Glutamatergic neuron (in vitro differentiated cells): ENCODE measurements around the gene CLEC18C. TPM values are rescaled to one million over a fixed set of nuclear protein-coding genes. Genes with fewer than 3 reads are reported as not detected.
A peak's percentile ranks its signal among the peaks of the same experiment; 100 is the strongest.
"Not testable (repeated sequence)": the region's sequence is repeated elsewhere in the genome, so short reads cannot be mapped to it uniquely, and the experiment has no call there.

Experiments
- DNase-seq: peaks from one replicate; pipeline ENCODE4 v3.0.0; 2022
- H3K27ac Mint-ChIP-seq: one replicate; pipeline ENCODE4 v1.8.0; 2020; ENCODE audit warnings: mild to moderate bottlenecking, mixed read lengths, inconsistent platforms; ENCODE audit not compliant: unreplicated experiment
- H3K27me3 Mint-ChIP-seq: one replicate; pipeline ENCODE4 v1.8.0; 2020; ENCODE audit warnings: mild to moderate bottlenecking, moderate library complexity, mixed read lengths, inconsistent platforms; ENCODE audit not compliant: unreplicated experiment
- H3K36me3 Mint-ChIP-seq: one replicate; pipeline ENCODE4 v1.8.0; 2020; ENCODE audit warnings: mild to moderate bottlenecking, mixed read lengths, inconsistent platforms; ENCODE audit not compliant: unreplicated experiment
- H3K4me1 Mint-ChIP-seq: one replicate; pipeline ENCODE4 v1.8.0; 2020; ENCODE audit warnings: mild to moderate bottlenecking, low read depth, mixed read lengths, inconsistent platforms; ENCODE audit not compliant: unreplicated experiment
- H3K4me3 Mint-ChIP-seq: one replicate; pipeline ENCODE4 v1.8.0; 2020; ENCODE audit warnings: mild to moderate bottlenecking, mixed read lengths, inconsistent platforms; ENCODE audit not compliant: unreplicated experiment
- H3K9me3 Mint-ChIP-seq: one replicate; pipeline ENCODE4 v1.8.0; 2020; ENCODE audit warnings: mild to moderate bottlenecking, moderate library complexity, mixed read lengths, inconsistent platforms; ENCODE audit not compliant: unreplicated experiment
- total RNA-seq: library from RNA; stranded (reverse); fragmentation: NEBNext Ultra II Directional; extraction: Animal tissue kit (Norgen Biotek cat#: 25700); gene quantifications from one replicate; pipeline ENCODE4 v1.2.1, GENCODE V29; 2021; ENCODE audit not compliant: unreplicated experiment

The CLEC18C gene
- total RNA-seq, 1 donor from 2014 or later: 0.66 TPM

DNA sequence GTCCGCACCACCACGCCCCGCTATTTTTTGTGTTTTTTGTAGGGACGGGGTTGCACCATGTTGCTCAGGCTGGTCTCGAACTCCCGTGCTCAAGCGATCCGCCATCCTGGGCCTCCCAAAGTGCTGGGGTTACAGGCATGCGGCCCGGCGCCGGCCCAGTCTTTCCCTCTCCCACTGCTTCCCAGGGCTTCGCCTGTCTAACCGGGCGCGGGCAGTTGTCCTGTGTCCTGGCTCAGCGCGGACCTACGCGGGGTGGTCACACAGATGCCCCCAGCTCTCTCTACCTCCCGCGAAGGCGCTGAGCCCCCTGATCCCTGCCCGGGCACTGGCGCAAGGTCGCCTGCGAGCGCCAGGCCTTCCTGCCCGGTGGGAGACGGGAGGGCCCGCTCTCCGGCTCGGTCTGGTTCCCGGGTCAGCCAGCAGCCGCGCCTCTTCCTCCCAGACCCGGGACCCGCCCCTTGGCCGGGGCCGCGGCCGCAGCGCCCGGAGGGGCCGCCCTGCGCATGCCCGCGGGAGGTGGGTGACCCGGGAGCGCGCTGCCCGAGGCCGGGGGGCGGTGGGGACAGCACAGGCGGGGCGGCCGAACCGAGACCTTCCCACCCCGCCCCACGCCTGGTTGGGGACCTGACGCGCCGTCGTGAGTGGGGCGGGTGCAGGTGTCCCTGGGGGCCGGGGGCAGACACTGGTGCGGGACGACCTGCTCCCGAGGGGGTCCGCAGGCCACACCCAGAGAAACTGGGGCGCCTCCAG lies 14.4 kb downstream of the CLEC18C start:
- H3K4me1 Mint-ChIP-seq, H3K27me3 Mint-ChIP-seq, H3K27ac Mint-ChIP-seq, H3K36me3 Mint-ChIP-seq, H3K4me3 Mint-ChIP-seq, H3K9me3 Mint-ChIP-seq: not testable (repeated sequence)
- DNase-seq: peak; percentile 55

DNA sequence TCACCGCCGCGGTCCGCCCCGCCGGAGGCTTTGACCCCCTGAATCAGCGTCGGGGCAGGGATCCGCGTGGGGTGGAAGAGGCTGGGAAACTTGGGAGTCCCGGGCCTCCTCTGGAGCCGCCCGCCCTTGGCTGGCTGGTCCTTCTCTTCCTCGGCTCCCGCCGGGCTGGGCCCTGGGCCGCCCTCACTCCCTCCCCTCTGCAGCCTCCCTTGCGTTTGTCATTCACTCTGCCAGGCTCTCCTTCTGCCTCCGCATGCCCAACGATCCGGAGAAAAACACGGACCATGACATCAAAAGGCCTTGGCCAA lies 15.0 kb downstream of the CLEC18C start:
- H3K9me3 Mint-ChIP-seq, H3K36me3 Mint-ChIP-seq, H3K27me3 Mint-ChIP-seq, H3K4me3 Mint-ChIP-seq, DNase-seq, H3K27ac Mint-ChIP-seq, H3K4me1 Mint-ChIP-seq: not testable (repeated sequence)

DNA sequence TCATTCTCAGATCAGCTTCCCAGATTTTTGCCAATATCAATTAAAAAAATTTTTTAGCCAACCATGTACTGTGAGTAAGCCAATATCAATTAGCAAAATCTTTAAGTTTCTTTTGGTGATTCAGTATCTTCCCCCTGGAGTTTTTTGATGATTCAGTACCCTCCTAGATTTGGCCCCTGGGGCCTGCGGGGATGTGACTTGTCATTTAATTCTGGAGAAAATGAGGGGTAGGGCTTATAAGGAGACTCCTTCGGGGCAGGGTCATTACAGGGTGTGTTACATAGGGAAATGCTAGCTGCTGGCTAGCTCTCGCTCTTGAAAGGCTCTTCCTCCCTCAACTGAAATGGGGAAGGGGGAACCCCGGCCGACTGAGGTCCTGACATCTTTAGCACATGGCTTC lies 17.0 kb downstream of the CLEC18C start:
- H3K27me3 Mint-ChIP-seq, DNase-seq, H3K4me3 Mint-ChIP-seq, H3K27ac Mint-ChIP-seq, H3K4me1 Mint-ChIP-seq, H3K9me3 Mint-ChIP-seq, H3K36me3 Mint-ChIP-seq: not testable (repeated sequence)

DNA sequence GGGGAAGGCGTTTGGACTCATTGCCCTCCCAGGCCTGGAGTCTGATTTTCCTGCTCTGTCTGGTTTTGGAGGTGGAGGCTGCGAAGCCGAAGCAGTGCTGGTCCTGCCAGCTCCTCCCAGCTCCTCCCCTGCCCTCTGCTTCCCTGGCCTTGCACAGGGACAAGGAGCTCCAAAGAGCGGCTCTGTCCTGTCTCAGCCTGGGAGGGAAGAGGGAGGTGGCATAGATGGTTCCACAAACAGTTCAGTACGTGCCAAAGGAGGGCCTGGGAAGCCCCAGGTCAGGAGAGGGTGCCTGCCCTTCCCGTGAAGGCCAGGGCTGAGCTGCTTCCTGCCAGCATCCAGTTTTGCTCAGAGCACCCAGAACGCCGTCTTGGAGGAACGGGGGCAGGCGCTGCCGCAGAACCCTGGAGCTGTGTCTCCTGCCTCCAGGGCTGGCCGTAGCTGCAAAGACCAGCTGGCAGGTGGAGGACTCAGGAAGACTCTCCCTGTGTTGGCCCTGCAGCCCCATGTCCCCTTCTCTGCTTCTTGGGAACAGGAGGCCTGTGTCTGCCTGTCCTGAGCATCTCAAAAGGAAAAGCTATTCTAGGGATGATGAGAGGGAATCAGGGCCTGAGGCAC lies 23.2 kb downstream of the CLEC18C start:
- not testable (repeated sequence) for H3K27me3 Mint-ChIP-seq, H3K9me3 Mint-ChIP-seq, DNase-seq, H3K4me3 Mint-ChIP-seq, H3K4me1 Mint-ChIP-seq, H3K36me3 Mint-ChIP-seq, H3K27ac Mint-ChIP-seq

- H3K9me3 Mint-ChIP-seq, DNase-seq, H3K36me3 Mint-ChIP-seq, H3K27me3 Mint-ChIP-seq, H3K27ac Mint-ChIP-seq, H3K4me3 Mint-ChIP-seq, H3K4me1 Mint-ChIP-seq: not testable (repeated sequence)
Observed at GRCh38 chr16:70197611-70198010, 24.0 kb downstream of the CLEC18C start.

DNA sequence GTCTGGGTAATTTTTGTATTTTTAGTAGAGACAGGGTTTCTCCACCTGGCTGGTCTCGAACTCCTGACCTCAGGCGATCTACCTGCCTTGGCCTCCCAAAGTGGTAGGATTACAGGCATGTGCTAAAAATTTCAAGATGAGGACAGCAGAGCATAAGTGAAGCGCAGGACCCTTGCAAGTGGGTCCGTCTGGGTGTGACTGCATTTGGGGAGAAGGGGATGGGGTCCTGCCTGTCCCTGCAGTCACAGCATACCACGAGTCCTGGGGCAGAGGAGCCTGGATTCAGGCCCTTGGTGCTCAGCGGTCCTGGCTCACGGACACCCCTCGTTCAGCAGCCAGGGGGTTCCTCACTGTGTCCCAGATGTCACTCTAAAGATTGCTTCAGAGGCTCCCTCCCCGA lies 24.6 kb downstream of the CLEC18C start:
- not testable (repeated sequence) for H3K4me3 Mint-ChIP-seq, H3K36me3 Mint-ChIP-seq, H3K27me3 Mint-ChIP-seq, H3K4me1 Mint-ChIP-seq, H3K27ac Mint-ChIP-seq, DNase-seq, H3K9me3 Mint-ChIP-seq

DNA sequence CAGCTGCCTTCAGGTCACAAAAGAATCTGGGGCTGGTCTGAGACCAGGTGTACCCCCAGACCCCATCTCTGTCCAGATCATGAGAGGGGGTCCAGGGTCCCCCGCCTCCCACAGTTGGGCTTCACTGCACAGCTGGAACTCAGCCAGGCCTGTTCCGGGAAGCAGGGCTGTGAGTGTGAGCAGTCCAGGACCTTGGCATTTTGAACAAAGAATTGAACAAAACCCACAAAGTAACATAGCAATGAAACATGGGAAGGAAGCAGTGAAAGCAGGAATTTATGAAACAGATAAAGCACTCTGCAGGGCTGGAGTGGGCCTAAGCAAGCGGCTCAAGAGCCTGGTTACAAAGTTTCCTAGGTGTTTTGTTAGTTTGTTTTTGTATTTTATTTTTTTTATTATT lies 25.1 kb downstream of the CLEC18C start:
- DNase-seq, H3K9me3 Mint-ChIP-seq, H3K36me3 Mint-ChIP-seq, H3K4me3 Mint-ChIP-seq, H3K4me1 Mint-ChIP-seq, H3K27me3 Mint-ChIP-seq, H3K27ac Mint-ChIP-seq: not testable (repeated sequence)

- not testable (repeated sequence) for H3K27ac Mint-ChIP-seq, H3K4me3 Mint-ChIP-seq, H3K27me3 Mint-ChIP-seq, H3K4me1 Mint-ChIP-seq, DNase-seq, H3K9me3 Mint-ChIP-seq, H3K36me3 Mint-ChIP-seq
Observed at GRCh38 chr16:70199170-70199569, 25.6 kb downstream of the CLEC18C start.

DNA sequence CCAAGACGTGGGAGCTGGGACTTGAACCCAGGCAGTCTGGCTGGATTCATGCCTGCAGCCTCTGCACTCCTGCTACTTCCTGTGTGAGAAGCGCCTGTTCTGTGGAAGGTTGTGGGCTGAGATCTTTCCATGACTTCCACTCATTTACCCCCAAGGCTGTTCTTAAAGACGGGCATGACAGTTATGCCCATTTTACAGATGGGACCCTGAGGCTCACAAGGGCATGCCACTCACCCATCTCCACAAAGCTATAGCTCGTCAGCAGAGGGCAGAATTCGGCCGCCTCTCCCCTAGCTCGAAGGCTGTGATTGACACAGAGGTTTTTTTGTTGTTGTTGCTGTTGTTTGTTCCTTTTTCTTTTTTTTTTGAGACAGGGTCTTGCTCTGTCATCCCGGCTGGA lies 26.5 kb downstream of the CLEC18C start:
- H3K4me3 Mint-ChIP-seq, H3K36me3 Mint-ChIP-seq, H3K4me1 Mint-ChIP-seq, H3K27ac Mint-ChIP-seq, H3K9me3 Mint-ChIP-seq, DNase-seq, H3K27me3 Mint-ChIP-seq: not testable (repeated sequence)

DNA sequence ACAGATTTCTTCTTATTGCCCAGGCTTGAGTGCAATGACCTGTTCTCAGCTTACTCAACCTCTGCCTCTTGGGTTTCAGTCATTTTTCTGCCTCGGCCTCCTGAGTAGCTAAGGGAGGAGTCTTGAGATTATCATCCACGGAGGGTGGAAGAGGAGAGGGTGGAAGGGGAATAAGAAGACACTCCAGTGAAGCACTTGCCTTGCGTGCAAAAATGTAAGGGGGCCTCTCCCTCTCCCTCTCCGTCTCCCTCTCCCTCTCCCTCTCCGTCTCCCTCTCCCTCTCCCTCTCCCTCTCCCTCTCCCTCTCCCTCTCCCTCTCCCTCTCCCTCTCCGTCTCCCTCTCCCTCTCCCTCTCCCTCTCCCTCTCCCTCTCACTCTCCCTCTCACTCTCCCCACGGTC lies 29.9 kb downstream of the CLEC18C start:
- not testable (repeated sequence) for DNase-seq, H3K4me3 Mint-ChIP-seq, H3K27ac Mint-ChIP-seq, H3K27me3 Mint-ChIP-seq, H3K4me1 Mint-ChIP-seq, H3K9me3 Mint-ChIP-seq, H3K36me3 Mint-ChIP-seq

DNA sequence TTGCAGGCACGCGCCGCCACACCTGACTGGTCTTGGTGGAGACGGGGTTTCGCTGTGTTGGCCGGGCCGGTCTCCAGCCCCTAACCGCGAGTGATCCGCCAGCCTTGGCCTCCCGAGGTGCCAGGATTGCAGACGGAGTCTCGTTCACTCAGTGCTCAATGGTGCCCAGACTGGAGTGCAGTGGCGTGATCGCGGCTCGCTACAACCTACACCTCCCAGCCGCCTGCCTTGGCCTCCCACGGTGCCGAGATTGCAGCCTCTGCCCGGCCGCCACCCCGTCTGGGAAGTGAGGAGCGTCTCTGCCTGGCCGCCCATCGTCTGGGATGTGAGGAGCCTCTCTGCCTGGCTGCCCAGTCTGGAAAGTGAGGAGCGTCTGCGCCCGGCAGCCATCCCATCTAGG lies 30.4 kb downstream of the CLEC18C start:
- not testable (repeated sequence) for H3K9me3 Mint-ChIP-seq, H3K4me3 Mint-ChIP-seq, H3K4me1 Mint-ChIP-seq, H3K36me3 Mint-ChIP-seq, DNase-seq, H3K27ac Mint-ChIP-seq, H3K27me3 Mint-ChIP-seq

DNA sequence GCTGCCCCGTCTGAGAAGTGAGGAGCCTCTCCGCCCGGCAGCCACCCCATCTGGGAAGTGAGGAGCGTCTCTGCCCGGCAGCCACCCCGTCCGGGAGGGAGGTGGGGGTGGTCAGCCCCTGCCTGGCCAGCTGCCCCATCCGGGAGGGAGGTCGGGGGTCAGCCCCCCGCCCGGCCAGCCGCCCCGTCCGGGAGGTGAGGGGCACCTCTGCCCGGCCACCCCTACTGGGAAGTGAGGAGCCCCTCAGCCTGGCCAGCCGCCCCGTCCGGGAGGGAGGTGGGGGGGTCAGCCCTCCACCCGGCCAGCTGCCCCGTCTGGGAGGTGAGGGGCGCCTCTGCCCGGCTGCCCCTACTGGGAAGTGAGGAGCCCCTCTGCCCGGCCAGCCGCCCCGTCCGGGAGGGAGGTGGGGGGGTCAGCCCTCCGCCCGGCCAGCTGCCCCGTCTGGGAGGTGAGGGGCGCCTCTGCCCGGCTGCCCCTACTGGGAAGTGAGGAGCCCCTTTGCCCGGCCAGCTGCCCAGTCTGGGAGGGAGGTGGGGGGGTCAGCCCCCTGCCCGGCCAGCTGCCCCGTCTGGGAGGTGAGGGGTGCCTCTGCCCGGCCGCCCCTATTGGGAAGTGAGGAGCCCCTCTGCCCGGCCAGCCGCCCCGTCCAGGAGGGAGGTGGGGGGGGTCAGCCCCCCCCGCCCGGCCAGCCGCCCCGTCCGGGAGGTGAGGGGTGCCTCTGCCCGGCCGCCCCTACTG lies 31.2 kb downstream of the CLEC18C start:
- H3K27me3 Mint-ChIP-seq, H3K4me1 Mint-ChIP-seq, H3K9me3 Mint-ChIP-seq, H3K4me3 Mint-ChIP-seq, H3K27ac Mint-ChIP-seq, H3K36me3 Mint-ChIP-seq, DNase-seq: not testable (repeated sequence)
